ENCODE results near the gene KMT2A. TPM values are rescaled to one million over a fixed set of nuclear protein-coding genes. Genes with fewer than 3 reads are reported as not detected.

Gene KMT2A
- total and polyA plus RNA-seq, 2 donors (not counting 3 experiments of a cell fraction or from before 2014, with no cell fraction given), result 23.5 to 63.9 TPM

- ChIA-PET CTCF (no interaction called here), POLR2A (interaction anchor here (0.7 kb wide), 1 partner anchor 24 kb away, joined by 4 read pairs; no protein-coding TSS in a partner anchor)
- FAIRE-seq (no peak), DNase-seq (ENCODE audit: low read depth, low spot score) (peak; percentile 45)
- H4K20me1 ChIP-seq (replicated peaks; ENCODE audit: control insufficient read depth, extremely low read depth, insufficient read depth, low read length), result peaks cover 21% of the 10 kb centered on the region
- H3K9ac ChIP-seq (replicated peaks; ENCODE audit: extremely low read depth, insufficient read depth, low read length), result peak overlapping the region; percentile 85
- TSS peak; percentile 13 for BruUV-seq (replicated peaks)
- H3K79me2 ChIP-seq (ENCODE audit: control insufficient read depth, insufficient read depth, low read length), result peaks cover 59% of the 10 kb centered on the region
- H3K27me3 ChIP-seq (ENCODE audit: control insufficient read depth in 2 of 2, insufficient read depth in 2 of 2, low read length in 2 of 2), result no peaks in the 10 kb centered on the region
- H3K4me3 ChIP-seq (replicated peaks in 1 of 3; ENCODE audit: insufficient read depth in 1 of 3, low read depth in 1 of 3, low read length in 3 of 3), result peak overlapping the region; percentile 82 to 94 (median 90)
- no peaks in the 10 kb centered on the region for H3K9me1 ChIP-seq (replicated peaks; ENCODE audit: control insufficient read depth, extremely low read depth, insufficient read depth, low read length)
- H3K9me3 ChIP-seq (replicated peaks; ENCODE audit: control insufficient read depth, insufficient read depth, low read length), result no peaks in the 10 kb centered on the region
- no peak overlapping the region for H2AFZ ChIP-seq (ENCODE audit: low read depth, low read length)
- no peaks in the 10 kb centered on the region for H3K36me3 ChIP-seq (ENCODE audit: control insufficient read depth in 2 of 2, extremely low read depth in 1 of 2, insufficient read depth in 2 of 2, low read length in 2 of 2)
- peak overlapping the region; percentile 76 for H3K4me2 ChIP-seq (ENCODE audit: insufficient read depth, low read length)
- peak overlapping the region; percentile 45 for H3K27ac ChIP-seq (ENCODE audit: insufficient read depth, low read depth, low read length)
- no peak for TF ChIP-seq EZH2 (IDR thresholded peaks at IDR 0.05; ENCODE audit: borderline replicate concordance, low read depth, low read length, severe bottlenecking)
- no peak for TF ChIP-seq MYC (IDR thresholded peaks at IDR 0.05; ENCODE audit: low read depth, low read length)
- TF ChIP-seq POLR2AphosphoS5 (IDR thresholded peaks at IDR 0.05; ENCODE audit: insufficient read depth, low read depth, low read length), result no peak
- TF ChIP-seq MAX (IDR thresholded peaks at IDR 0.05; ENCODE audit: insufficient read depth, insufficient read length), result no peak
- TF ChIP-seq JUN (IDR thresholded peaks at IDR 0.05; ENCODE audit: borderline replicate concordance, insufficient read depth, insufficient read length, low read depth), result no peak
- no peak for TF ChIP-seq CTCF (IDR thresholded peaks at IDR 0.05; ENCODE audit: extremely low read depth in 1 of 2, insufficient read depth in 1 of 2, low read depth in 1 of 2, low read length in 2 of 2)
- no peak for TF ChIP-seq POLR2A (IDR thresholded peaks at IDR 0.05; ENCODE audit: low read depth, low read length)
- TF ChIP-seq FOS (IDR thresholded peaks at IDR 0.05; ENCODE audit: borderline replicate concordance, insufficient read depth, low read length), result no peak
- peaks cover 33% of the 10 kb centered on the region for H3K4me1 ChIP-seq (ENCODE audit: control insufficient read depth, extremely low read depth, insufficient read depth, low read length)
- dilution Hi-C loops (cut with MboI; ENCODE audit: extremely low pct_ligation_motif_present, low sequenced_read_pairs) (no loop called here), intact Hi-C loops (cut with micrococcal nuclease) (loop anchor here (2.0 to 5.0 kb wide), 2 partner anchors 51 to 130 kb away; partner anchors contain the start of gene IFT46)
Measured at GRCh38 chr11:118437208-118438125, 1.2 kb downstream of the KMT2A start.
